ENCODE data around the gene GAS1. TPM values are rescaled to one million over a fixed set of nuclear protein-coding genes. Genes with fewer than 3 reads are reported as not detected.

GAS1 gene
- total and polyA plus RNA-seq, 4 donors: 0.46 to 7.4 (median 1.1) TPM

GRCh38 chr9:86941197-86941596 is 6.1 kb downstream of the GAS1 start:
- Histone ChIP-seq H3K27ac (ENCODE audit: low read depth in 1 of 2, low read length in 2 of 2) (no peak overlapping the region), H3K9me3 (ENCODE audit: control insufficient read depth in 4 of 4, low read length in 3 of 4) (no peaks in the 10 kb centered on the region), H3K9ac (ENCODE audit: low read depth in 1 of 2, low read length in 2 of 2) (no peak overlapping the region), H3K36me3 (ENCODE audit: control insufficient read depth in 4 of 4, insufficient read depth in 3 of 4, low read depth in 1 of 4, low read length in 3 of 4) (no peaks in the 10 kb centered on the region), H3K4me3 (ENCODE audit: low read depth in 1 of 3, low read length in 3 of 3) (no peak overlapping the region), H3K4me1 (ENCODE audit: control insufficient read depth in 4 of 4, insufficient read depth in 4 of 4, low read length in 3 of 4) (peaks cover 8 to 25% (median 17%) of the 10 kb centered on the region in 4 donors), H3K27me3 (ENCODE audit: control insufficient read depth in 4 of 4, insufficient read depth in 4 of 4, low read length in 3 of 4) (peaks cover 0 to 23% (median 1%) of the 10 kb centered on the region in 4 donors)
- DNase-seq (ENCODE audit: low spot score): no peak
- 61% methylated on average over 2 of the region's 2 CpGs for WGBS
- TF ChIP-seq RXRA (IDR thresholded peaks at IDR 0.05): no peak
- no peak for TF ChIP-seq HNF4G (IDR thresholded peaks at IDR 0.05)

GRCh38 chr9:86940774-86941173 is 6.5 kb downstream of the GAS1 start:
- H3K36me3 ChIP-seq (ENCODE audit: control insufficient read depth in 4 of 4, insufficient read depth in 3 of 4, low read depth in 1 of 4, low read length in 3 of 4): no peaks in the 10 kb centered on the region
- 37% methylated on average over 6 of the region's 6 CpGs for WGBS
- DNase-seq (ENCODE audit: low spot score): no peak
- H3K27me3 ChIP-seq (ENCODE audit: control insufficient read depth in 4 of 4, insufficient read depth in 4 of 4, low read length in 3 of 4): peaks cover 0 to 23% (median 1%) of the 10 kb centered on the region in 4 donors
- H3K27ac ChIP-seq (ENCODE audit: low read depth in 1 of 2, low read length in 2 of 2): no peak overlapping the region
- TF ChIP-seq HNF4A (conservative IDR thresholded peaks at IDR 0.05) (no peak), FOXA1 (IDR thresholded peaks at IDR 0.05) (no peak), YY1 (IDR thresholded peaks at IDR 0.05) (no peak), NR2F2 (IDR thresholded peaks at IDR 0.05) (no peak), RAD21 (IDR thresholded peaks at IDR 0.05) (no peak), FOXA2 (IDR thresholded peaks at IDR 0.05) (no peak), EGR1 (IDR thresholded peaks at IDR 0.05; ENCODE audit: low read depth in 2 of 2) (no peak), JUND (IDR thresholded peaks at IDR 0.05) (no peak), TAF1 (conservative IDR thresholded peaks at IDR 0.05) (no peak), ATF3 (IDR thresholded peaks at IDR 0.05) (no peak), RXRA (IDR thresholded peaks at IDR 0.05) (no peak), GABPA (IDR thresholded peaks at IDR 0.05 in 1 of 2, conservative IDR thresholded peaks at IDR 0.05 in 1 of 2) (no peak), REST (IDR thresholded peaks at IDR 0.05) (no peak)
- TF ChIP-seq, protein P1, sequence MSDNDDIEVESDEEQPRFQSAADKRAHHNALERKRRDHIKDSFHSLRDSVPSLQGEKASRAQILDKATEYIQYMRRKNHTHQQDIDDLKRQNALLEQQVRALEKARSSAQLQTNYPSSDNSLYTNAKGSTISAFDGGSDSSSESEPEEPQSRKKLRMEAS (IDR thresholded peaks at IDR 0.05): no peak
- H3K9ac ChIP-seq (ENCODE audit: low read depth in 1 of 2, low read length in 2 of 2): no peak overlapping the region
- no peaks in the 10 kb centered on the region for H3K9me3 ChIP-seq (ENCODE audit: control insufficient read depth in 4 of 4, low read length in 3 of 4)
- no peak overlapping the region for H3K4me3 ChIP-seq (ENCODE audit: low read depth in 1 of 3, low read length in 3 of 3)
- H3K4me1 ChIP-seq (ENCODE audit: control insufficient read depth in 4 of 4, insufficient read depth in 4 of 4, low read length in 3 of 4): peaks cover 4 to 22% (median 16%) of the 10 kb centered on the region in 4 donors

- Histone ChIP-seq H3K9ac (ENCODE audit: low read depth in 1 of 2, low read length in 2 of 2) (no peak overlapping the region), H3K27me3 (ENCODE audit: control insufficient read depth in 4 of 4, insufficient read depth in 4 of 4, low read length in 3 of 4) (peaks cover 0 to 23% (median 1%) of the 10 kb centered on the region in 4 donors), H3K4me1 (ENCODE audit: control insufficient read depth in 4 of 4, insufficient read depth in 4 of 4, low read length in 3 of 4) (peaks cover 0 to 15% (median 13%) of the 10 kb centered on the region in 4 donors), H3K4me3 (ENCODE audit: low read depth in 1 of 3, low read length in 3 of 3) (no peak overlapping the region), H3K9me3 (ENCODE audit: control insufficient read depth in 4 of 4, low read length in 3 of 4) (no peaks in the 10 kb centered on the region), H3K36me3 (ENCODE audit: control insufficient read depth in 4 of 4, insufficient read depth in 3 of 4, low read depth in 1 of 4, low read length in 3 of 4) (no peaks in the 10 kb centered on the region), H3K27ac (ENCODE audit: low read depth in 1 of 2, low read length in 2 of 2) (no peak overlapping the region)
- 85% methylated on average over 1 of the region's 1 CpG for WGBS
- TF ChIP-seq GABPA (IDR thresholded peaks at IDR 0.05 in 1 of 2, conservative IDR thresholded peaks at IDR 0.05 in 1 of 2): no peak
- no peak for TF ChIP-seq FOXA2 (IDR thresholded peaks at IDR 0.05)
- DNase-seq (ENCODE audit: low spot score): no peak
Measured at GRCh38 chr9:86939891-86940290, 7.4 kb downstream of the GAS1 start.

Data from liver (tissue), 9 donors.